T-helper 2 cell treated with Interferon-gamma antibody and Interleukin-4, amounts not matched to agents 100 ng/mL and 5 ng/mL, for 36 hours (primary cell): ENCODE data around the gene MRC2. TPM values are rescaled to one million over a fixed set of nuclear protein-coding genes. Genes with fewer than 3 reads are reported as not detected.
"Not testable (repeated sequence)": the region's sequence is repeated elsewhere in the genome, so short reads cannot be mapped to it uniquely, and the experiment has no call there.

ENCODE experiments used
- intact Hi-C: fragments of 100-400 bp; cut with micrococcal nuclease; formaldehyde crosslinking; loops from one replicate; pipeline ENCODE4 v1.15.1; 2023
- total RNA-seq: library from RNA; stranded (reverse); gene quantifications from 2 replicates; pipeline ENCODE4 v1.2.3, GENCODE V29; 2022

MRC2 gene, protein sequence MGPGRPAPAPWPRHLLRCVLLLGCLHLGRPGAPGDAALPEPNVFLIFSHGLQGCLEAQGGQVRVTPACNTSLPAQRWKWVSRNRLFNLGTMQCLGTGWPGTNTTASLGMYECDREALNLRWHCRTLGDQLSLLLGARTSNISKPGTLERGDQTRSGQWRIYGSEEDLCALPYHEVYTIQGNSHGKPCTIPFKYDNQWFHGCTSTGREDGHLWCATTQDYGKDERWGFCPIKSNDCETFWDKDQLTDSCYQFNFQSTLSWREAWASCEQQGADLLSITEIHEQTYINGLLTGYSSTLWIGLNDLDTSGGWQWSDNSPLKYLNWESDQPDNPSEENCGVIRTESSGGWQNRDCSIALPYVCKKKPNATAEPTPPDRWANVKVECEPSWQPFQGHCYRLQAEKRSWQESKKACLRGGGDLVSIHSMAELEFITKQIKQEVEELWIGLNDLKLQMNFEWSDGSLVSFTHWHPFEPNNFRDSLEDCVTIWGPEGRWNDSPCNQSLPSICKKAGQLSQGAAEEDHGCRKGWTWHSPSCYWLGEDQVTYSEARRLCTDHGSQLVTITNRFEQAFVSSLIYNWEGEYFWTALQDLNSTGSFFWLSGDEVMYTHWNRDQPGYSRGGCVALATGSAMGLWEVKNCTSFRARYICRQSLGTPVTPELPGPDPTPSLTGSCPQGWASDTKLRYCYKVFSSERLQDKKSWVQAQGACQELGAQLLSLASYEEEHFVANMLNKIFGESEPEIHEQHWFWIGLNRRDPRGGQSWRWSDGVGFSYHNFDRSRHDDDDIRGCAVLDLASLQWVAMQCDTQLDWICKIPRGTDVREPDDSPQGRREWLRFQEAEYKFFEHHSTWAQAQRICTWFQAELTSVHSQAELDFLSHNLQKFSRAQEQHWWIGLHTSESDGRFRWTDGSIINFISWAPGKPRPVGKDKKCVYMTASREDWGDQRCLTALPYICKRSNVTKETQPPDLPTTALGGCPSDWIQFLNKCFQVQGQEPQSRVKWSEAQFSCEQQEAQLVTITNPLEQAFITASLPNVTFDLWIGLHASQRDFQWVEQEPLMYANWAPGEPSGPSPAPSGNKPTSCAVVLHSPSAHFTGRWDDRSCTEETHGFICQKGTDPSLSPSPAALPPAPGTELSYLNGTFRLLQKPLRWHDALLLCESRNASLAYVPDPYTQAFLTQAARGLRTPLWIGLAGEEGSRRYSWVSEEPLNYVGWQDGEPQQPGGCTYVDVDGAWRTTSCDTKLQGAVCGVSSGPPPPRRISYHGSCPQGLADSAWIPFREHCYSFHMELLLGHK (N-terminal part only)
- 0.70 and 0.73 TPM in 2 replicates for total RNA-seq

DNA sequence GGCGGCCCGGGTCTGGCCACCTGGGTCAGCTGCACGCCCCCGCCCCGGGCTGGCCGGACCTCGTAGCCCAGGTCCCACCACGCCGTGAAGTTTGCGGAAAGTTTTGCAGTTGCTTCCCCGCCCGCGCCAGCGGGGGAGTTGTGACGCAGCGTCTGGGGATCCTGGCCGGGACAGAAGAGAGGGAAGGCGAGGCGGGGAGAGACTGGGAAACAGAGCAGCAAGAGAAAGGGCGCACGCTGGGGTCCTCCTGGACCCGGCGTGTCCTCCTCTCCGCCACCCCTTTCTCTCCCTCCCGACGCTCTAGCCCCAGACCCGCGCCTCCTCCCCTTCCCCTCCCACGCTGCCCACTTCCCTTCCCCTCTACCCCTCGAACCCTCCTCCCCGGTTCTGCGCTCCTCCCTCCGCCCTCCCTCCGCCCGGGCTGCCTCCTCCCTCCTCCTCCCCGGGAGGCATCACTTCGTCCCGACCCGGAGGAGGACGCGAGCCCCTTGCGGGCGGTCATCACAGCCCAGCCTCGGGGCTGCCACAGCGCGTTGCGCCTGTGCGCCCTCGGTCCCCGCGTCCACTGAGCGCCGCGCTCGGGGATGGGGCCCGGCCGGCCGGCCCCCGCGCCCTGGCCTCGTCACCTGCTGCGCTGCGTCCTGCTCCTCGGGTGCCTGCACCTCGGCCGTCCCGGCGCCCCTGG is at the start of gene MRC2:
Gene MRC2 (plus strand): TSS at position 452 of the 685 bp plus-strand sequence. CDS start 133 bp downstream, at position 585.
- intact Hi-C loops = no loop called here

DNA sequence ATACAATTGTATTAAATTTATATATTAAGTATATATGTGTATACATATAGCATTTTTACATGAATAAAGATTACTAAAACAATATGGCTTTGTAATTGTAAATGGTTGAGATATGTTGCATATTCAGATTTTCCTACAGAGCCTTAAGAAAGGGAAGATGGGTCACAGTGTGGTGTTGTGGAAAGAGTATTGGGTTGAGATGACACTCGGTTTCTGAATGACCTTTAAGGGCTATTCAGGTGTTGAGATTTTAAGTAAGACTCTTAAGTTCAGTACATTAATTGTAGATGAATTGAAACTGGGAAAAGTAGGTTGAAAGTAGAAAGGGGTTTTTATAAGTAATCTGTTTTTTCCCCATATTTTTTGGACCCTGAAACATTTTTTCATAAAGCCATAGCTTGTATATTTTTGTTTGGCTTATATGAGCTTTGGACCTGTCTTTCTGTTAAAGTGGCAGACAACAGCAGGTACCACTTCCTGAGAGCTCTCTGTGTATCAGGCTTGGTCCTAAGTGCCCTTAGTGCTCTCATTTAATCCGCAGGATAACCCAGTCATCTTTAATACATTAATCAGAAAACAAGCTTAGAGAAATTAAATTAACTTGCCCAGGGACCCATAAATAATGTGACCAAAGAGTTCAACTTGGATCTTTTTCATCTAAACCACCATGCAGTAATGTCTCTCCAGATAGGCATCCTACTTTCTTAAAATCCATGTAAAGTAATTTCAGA is 48.5 kb upstream of the MRC2 start:
- intact Hi-C loops = no loop called here

DNA sequence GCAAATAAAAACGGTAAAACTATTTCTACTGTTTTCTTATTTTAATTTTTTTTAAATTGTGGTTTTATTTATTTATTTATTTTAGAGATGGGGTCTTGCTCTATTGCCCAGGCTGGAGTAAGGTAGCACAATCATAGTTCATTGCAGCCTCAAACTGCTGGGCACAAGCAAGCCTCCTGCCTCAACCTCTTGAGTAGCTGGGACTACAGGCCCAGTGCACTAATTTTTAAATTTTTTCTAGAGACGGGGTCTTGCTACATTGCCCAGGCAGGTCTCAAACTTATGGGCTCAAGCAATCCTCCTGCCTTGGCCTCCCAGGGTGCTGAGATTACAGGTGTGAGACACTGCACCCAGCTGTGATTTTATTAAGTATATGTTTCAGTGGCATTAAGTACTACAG is 46.5 kb upstream of the MRC2 start:
- intact Hi-C loops = no loop called here

DNA sequence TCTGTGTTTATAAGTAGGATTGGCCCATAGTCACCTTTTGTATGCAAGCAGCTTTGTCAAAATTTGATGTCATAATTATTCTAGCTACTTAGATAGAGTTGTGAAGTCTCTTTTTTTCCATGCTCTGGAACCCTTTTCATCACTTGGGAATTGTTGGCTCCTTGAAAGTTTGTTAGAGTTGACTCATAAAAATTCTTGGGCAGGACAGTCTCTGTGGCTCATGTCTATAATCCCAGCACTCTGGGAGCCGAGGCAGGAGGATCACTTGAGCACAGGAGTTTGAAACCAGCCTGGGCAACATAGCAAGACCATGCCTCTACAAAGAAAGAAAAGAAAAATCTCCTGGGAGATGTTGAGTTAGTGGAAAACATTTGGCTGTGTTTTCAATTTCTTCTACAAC is 45.7 kb upstream of the MRC2 start:
- intact Hi-C loops = no loop called here

DNA sequence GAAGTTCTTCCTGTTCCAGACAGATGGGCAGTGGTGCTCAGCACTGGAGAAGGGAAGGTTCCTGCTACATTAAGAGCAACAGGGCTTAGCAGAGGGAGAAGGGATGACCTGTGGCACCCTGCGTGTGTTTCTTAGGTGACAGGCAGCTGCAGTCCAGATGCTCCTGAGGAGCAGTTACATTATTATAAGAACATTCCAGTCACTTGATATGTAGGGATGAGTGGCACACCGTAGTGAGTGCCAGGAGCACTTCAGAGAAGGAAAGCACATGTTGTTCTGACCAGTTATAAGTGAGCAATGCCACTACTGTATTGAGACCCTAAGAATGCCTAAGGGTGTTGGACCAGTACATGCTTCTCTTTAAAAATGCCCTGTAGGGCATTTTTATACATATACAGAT is 39.9 kb upstream of the MRC2 start:
- intact Hi-C loops = no loop called here

DNA sequence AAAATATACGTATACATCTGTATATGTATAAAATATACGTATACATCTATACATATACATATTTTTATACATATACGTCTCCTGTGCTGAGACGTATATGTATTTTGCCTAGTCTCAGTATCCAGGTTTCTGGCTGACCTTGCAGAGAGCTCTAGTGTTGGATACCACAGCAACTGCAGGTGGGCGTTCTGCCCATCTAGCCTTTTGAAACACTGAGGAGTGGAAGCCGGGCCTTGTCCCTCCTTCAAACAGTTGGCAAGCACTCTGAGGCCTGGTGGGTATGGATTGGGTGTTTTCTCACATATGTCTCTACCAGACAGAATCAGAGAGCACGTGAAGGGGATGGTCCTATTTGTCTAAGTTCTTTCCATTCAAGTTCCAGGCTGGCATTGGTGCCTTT is 39.4 kb upstream of the MRC2 start:
- intact Hi-C loops = no loop called here

DNA sequence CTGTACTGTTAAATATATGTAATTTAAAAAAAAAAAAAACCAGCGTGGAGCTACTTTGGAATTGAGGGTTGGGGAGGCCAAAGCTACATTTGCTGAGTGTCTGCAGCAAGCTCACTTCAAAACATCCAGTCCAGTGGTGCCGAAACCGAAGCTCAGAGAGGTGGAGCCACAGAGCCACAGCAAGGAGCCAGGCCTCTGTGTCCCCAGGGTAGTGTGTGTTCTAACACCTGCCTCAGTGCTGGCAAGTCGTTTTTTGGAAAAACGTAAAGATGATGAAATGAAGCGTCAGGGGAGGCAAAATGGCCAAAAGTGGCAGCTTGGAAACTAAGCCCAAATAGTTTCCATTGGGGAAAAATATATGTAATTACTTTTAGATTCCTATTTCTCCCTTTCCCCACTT is 36.1 kb upstream of the MRC2 start:
- intact Hi-C loops = no loop called here

DNA sequence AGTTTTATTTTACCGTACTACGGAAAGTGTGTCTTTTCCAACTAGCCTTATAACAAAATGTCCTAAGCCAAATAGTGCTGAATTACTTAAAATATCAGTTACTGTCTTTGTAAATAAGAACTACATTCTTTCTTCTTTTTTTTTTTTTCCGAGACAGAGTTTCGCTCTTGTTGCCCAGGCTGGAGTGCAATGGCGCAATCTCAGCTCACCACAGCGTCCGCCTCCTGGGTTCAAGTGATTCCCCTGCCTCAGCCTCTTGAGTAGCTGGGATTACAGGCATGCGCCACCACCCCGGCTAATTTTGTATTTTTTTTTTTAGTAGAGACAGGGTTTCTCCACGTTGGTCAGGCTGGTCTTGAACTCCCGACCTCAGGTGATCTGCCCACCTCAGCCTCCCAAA is 35.6 kb upstream of the MRC2 start:
- intact Hi-C loops = not testable (repeated sequence)

DNA sequence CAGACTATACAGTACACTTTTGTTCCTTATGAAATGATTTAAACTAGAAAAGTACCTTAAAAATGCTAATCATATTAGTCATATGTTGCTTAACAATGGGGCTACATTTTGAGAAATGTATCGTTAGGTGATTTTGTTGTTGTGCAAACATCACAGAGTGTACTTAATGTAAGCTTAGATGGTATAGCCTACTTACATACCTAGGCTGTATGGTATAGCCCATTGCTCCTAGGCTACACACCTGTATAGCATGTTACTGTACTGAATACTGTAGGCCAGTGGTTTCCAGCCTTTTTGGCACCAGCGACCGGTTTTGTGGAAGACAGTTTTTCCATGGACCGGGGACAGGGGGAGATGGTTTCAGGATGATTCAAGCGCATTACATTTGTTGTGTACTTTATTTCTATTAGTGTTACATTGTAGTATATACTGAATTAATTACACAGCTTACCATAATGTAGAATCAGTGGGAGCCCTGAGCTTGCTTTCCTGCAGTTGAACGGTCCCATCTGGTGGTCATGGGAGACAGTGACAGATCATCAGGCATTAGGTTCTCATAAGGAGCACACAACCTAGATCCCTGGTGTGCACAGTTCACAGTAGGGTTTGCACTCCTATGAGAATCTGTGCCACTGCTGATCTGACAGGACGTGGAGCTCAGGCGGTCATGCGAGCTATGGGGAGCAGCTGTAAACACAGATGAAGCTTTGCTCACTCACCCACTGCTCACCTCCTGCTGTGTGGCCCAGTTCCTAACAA is 35.0 kb upstream of the MRC2 start:
- intact Hi-C loops = no loop called here

DNA sequence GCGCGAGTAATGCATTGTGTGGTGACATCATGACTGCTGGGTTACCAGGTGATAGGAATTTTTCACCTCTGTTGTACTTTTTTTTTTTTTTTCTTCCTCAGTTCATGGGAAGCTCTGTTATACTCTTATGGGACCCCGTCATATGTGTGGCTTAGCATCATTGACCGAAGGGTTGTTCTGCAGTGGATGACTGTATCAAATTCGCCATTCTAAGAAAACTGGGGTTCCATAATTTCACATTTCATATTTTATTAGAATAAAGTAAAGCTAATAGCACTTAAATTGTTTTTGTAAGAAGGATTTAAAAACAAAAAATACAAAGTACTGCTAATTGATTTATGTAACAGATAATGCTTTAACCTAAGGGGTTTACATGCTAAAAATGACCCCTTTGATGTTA is 32.0 kb upstream of the MRC2 start:
- intact Hi-C loops = no loop called here

DNA sequence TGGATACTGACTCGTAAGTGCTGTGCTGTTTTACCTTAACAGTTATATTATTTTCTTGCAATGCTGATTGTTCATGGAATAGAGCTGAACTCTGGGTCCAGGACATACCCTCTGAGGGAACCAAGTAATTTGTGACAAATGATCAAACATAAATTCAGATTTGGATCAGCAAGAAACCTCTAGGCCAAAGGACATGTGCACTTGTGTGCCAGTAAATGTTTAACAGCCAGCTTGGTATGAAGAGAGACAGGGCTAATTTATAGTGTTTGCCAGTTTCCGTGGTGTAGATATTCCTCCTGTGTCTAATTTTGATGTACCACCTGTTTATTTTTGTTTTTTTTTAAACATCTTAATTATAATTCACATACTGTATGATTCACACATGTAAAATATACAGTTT is 30.8 kb upstream of the MRC2 start:
- intact Hi-C loops = no loop called here

DNA sequence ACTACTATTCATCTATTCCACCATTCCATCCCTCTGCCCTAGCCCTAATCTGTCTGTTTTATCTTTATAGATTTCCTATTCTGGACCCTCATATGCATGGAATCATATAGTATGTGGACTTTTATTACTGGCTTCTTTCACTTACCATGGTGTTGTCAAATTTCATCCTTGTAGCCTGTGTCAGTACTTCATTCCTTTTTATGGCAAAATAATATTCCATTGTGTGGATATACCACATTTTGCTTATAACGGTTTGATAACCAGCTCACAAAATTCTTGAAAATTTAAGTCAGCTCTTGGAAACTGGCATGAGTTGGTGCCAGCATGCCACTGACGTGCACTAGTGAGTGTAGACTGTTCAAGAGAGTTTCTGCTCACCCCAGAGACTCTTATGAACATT is 30.3 kb upstream of the MRC2 start:
- intact Hi-C loops = no loop called here

DNA sequence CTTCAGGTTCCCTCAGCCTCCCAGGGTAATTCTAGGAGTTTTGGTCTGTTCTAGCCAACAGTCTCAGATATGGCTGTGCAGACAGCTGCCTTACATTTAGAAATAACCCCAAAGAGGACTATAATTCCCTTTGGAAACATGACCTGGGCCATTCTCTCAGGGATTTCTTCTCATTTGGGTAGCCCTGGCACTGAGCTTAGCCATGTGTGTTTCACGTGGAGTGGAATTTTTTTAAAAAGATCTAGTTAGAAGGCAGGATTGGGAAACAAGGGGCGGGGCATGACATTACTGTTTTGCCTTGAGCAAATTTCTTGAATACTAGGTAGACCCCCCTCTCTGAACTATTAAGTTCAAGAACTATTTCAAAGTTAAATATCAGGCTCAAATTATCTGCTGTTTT is 29.6 kb upstream of the MRC2 start:
- intact Hi-C loops = no loop called here

DNA sequence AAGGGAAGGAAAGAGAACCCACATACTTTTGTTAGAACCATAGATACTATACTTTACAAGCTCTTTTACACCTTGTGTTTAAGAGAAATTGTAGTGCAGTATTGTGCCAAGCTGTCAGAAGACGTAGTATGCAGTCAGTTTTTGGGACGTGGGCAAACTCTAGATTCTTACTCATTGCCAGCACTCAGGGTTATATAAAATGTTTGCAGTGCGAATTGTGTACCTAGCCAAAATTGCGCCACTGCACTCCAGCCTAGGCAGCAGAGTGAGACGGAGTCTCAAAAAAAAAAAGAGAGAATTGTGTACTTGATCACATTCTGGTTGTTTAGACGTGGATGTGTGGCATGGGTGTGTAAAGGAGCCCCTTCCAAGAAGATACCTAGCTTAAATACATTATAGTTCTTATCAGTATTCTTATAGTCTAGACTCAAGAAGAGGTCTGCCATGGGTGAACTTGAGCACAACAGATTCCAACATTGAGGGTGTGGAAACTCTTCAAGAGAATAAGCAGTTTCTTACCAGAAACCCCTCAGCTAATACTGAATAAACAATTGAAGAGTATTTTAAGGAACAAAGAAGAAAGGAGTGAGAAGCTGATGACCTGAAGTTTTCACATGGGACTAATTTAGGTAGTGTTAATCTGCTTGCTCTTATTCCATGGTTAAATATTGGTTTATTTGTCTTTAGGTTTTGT is 27.4 kb upstream of the MRC2 start:
- intact Hi-C loops = no loop called here

DNA sequence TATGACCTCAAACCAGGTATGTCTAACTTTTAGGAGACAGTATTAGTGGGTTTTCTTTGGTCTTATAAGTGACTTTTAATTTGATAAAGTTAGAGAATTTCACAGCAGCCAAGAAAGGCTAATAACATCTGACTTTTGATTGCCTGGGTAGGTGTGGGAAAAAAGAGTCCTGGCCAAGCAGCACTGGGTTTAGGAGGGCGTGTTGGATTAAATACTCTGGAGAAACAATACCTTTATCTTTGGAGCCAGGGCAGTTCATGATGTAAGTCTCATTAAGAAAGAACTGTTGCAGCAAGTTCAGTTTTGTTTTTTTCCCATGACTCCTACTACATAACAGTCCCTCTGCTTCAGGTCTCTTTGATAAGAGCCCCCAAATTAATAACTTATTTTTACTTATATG is 26.7 kb upstream of the MRC2 start:
- intact Hi-C loops = no loop called here

DNA sequence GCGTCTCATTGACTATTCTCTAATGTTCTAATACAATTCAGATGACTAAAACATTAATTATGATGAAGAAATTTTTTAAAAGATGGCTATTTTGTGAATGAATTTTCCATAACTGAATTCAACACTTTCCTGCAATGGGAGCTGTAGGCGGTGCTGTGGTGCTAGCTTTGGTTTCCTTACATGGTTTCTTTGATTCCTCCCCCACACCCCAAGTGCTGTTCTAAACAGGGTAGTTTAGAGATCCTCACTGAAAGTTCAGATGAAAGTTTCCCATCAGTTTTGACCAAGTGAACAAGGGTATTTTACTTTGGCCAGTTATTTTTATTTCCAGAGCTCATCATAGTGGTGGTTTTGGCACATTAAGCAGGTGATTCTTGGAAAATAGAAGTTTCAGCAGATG is 26.0 kb upstream of the MRC2 start:
- intact Hi-C loops = no loop called here

DNA sequence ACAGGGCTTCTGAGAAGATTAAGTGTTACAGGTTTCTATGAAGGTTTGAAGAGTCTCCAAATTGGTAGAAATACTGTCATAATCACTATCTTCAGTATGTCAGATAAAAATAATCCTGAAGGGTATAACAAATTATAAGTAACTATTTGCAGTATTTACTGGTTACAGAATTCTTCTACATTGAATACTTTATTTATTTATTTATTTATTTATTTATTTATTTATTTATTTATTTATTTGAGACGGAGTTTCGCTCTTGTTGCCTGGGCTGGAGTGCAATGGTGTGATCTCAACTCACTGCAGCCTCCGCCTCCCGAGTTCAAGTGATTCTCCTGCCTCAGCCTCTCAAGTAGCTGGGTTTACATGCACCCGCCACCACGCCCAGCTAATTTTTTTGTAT is 23.7 kb upstream of the MRC2 start:
- intact Hi-C loops = not testable (repeated sequence)

DNA sequence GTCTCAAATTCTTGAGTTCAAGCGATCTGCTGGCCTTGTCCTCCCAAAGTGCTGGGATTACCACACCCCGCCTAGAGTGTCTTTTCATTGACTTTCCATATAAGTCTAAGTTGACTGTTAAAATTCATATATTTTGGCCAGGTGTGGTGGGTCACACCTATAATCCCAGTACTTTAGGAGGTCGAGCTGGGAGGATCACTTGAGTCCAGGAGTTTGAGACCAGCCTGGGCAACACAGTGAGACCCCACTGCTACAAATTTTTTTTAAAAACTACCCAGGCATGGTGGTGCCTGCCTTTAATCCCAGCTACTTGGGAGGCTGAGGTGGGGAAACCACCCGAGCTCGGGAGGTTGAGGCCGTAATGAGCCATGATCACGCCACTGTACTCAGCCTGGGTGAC is 21.9 kb upstream of the MRC2 start:
- intact Hi-C loops = no loop called here

DNA sequence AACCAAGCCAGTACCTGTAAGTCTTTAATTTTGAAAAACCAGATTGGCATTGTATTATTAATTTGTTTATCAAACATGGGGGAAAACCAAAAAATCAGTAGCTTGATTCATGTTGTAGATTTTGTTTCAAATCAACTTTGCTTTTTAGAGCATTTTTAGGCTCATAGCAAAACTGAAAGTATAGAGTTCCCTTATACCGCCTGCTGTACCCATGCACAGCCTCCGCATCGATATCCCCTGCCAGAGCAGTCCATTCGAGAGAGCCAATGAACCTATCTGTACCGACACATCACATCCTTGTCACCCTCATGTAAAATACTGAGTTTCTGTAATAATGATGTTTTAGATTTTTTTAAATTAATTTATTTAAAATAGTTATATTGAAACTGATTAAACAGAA is 16.2 kb upstream of the MRC2 start:
- intact Hi-C loops = no loop called here
